Spleen (tissue), 11 donors: Measurements from ENCODE around the gene EEF2K. TPM values are rescaled to one million over a fixed set of nuclear protein-coding genes. Genes with fewer than 3 reads are reported as not detected.
A peak's percentile ranks its signal among the peaks of the same experiment; 100 is the strongest.

Experiments used
- DNase-seq: peaks from one replicate; pipeline ENCODE4 v3.0.0-alpha.2; 2020
- H3K27ac ChIP-seq, 8 donors: fragments of 200-600 bp; sonication (generic) in 7 of 8; 1 replicate in 4 of 8; 2 replicates in 4 of 8; pipeline versions ENCODE4 v1.5.0 to v1.8.0; 2016 to 2021; ENCODE audit warnings: inconsistent platforms in 4 of 8, mild to moderate bottlenecking in 4 of 8, moderate library complexity in 1 of 8
- H3K27me3 ChIP-seq, 7 donors: fragments of 200-600 bp; sonication (generic) in 6 of 7; replicated peaks in 1 of 7; 1 replicate in 4 of 7; 2 replicates in 3 of 7; pipeline versions ENCODE4 v1.5.0 to v1.8.0; 2016 to 2021; ENCODE audit warnings: inconsistent platforms in 3 of 7, mild to moderate bottlenecking in 1 of 7
- H3K36me3 ChIP-seq, 6 donors: fragments of 200-600 bp; sonication (generic) in 5 of 6; 1 replicate in 4 of 6; 2 replicates in 2 of 6; pipeline versions ENCODE4 v1.5.0 to v1.8.0; 2016 to 2021; ENCODE audit warnings: inconsistent platforms in 2 of 6
- H3K4me1 ChIP-seq, 6 donors: fragments of 200-600 bp; sonication (generic) in 5 of 6; 1 replicate in 3 of 6; 2 replicates in 3 of 6; pipeline versions ENCODE4 v1.5.0 to v1.8.0; 2016 to 2021; ENCODE audit warnings: inconsistent platforms in 3 of 6
- H3K4me3 ChIP-seq, 8 donors: fragments of 200-600 bp; sonication (generic) in 7 of 8; 1 replicate in 4 of 8; 2 replicates in 4 of 8; pipeline versions ENCODE4 v1.5.0 to v1.8.0; 2016 to 2021; ENCODE audit warnings: inconsistent platforms in 4 of 8, mild to moderate bottlenecking in 4 of 8, moderate library complexity in 2 of 8
- H3K9me3 ChIP-seq, 8 donors: fragments of 200-600 bp; sonication (generic) in 7 of 8; 1 replicate in 4 of 8; 2 replicates in 4 of 8; pipeline versions ENCODE4 v1.5.0 to v1.8.0; 2016 to 2021; ENCODE audit warnings: inconsistent platforms in 4 of 8
- POLR2A ChIP-seq, 3 donors: fragments of 450-650 bp; IDR thresholded peaks; one replicate each; pipeline ENCODE4 v1.5.1; 2017; ENCODE audit warnings: antibody characterized with exemption in 3 of 3, mild to moderate bottlenecking in 1 of 3
- POLR2AphosphoS5 ChIP-seq, 3 donors: sonication (generic); formaldehyde crosslinking; IDR thresholded peaks; one replicate each; pipeline ENCODE4 v1.5.1; 2017; ENCODE audit warnings: antibody characterized with exemption in 3 of 3
- WGBS, 5 donors: extraction: QIAGEN DNeasy Blood & Tissue Kit in 3 of 5; methylation state at CpG; one replicate each; pipeline versions ENCODE4 v1.1.5 to v1.1.7; 2013 to 2018; 5-methylcytosine and 5-hydroxymethylcytosine counted together
- intact Hi-C: fragments of 100-400 bp; cut with DNase I; formaldehyde crosslinking; loops from one replicate; pipeline ENCODE4 v1.15.0; 2023; ENCODE audit warnings: low total_unique reads
- polyA plus RNA-seq, 3 donors: library from polyadenylated mRNA; stranded (reverse); fragments of 200-250 nt; gene quantifications; one replicate each; pipeline ENCODE4 v1.2.1, GENCODE V29; 2013
- total RNA-seq, 7 donors: library from RNA; depleted of rRNA in 3 of 7; stranded (reverse); fragments of >200 nt in 3 of 7; fragmentation: NEBNext Ultra II Directional in 4 of 7; extraction: Animal tissue kit (Norgen Biotek cat#: 25700) in 4 of 7; gene quantifications; one replicate each; pipeline versions ENCODE4 v1.1.0 to v1.2.1, GENCODE V29; 2016 to 2021
- TF ChIP-seq, protein P1 (sequence below), 11 experiments: fragments of 200-600 bp in 7 of 11; fragments of 450-650 bp in 4 of 11; sonication (generic) in 4 of 11; IDR thresholded peaks in 8 of 11; conservative IDR thresholded peaks in 3 of 11; 1 replicate in 7 of 11; 2 replicates in 4 of 11; pipeline versions ENCODE4 v1.4.0 to v1.8.0; 2016 to 2021; ENCODE audit warnings: antibody characterized with exemption in 11 of 11, inconsistent platforms in 4 of 11, mild to moderate bottlenecking in 1 of 11
- donor health status: healthy with polysubstance abuse.
- donor health status: DM: no; HTN: no; CAD: no; lungs with moderate emphysema.
- donor health status: DM: no; HTN: no; CAD: no.
- donor health status: Bipolar disorder and iron deficiency.
- donor health status: healthy.
- donor health status: DM: no; HTN: no; CAD: no.
- donor health status: DM: yes; HTN: yes; CAD: no.

Gene EEF2K
- total and polyA plus RNA-seq, 10 donors, result 2.4 to 37.7 (median 24.4) TPM

DNA sequence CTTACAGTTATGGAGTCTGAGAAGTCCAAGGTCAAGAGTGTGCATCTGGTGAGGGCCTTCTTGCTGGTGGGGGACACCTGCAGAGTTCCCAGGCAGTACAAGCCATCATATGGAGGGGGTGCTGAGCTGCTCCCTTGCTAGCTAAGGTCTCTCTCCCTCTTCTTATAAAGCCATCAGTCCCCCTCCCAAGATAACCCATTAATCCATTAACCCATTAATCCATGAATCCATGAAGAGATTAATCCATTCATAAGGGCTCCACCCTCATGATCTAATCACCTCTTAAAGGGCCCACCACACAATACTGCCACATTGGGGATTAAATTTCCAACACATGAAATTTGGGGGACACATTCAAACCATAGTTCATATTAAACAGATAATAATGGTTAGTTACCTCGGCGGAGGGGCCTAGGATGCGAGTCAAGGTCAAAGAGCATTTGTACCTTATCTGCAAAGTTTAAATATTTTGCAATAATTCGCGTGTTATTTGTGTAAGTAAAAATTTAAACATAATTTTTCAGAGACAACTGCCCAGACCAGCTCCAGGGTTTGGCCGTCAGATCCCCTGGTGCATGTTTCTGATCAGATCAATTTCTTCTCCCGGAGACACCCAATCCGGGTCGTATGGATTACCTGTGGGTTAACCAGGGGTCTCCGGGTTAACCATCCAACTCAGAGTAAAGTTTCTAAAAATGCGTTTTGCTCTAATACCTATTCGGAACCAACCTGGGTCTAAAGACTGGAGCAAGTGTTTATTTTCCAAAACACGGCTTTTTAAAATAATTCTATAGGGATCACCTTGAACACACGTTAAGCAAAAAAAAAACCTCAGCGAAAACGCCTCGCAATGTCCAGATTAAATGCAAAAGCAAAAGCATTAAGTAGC, 90.4 kb downstream of the EEF2K start:
- peak; percentile 45 for DNase-seq
- peaks cover 12 to 53% (median 40%) of the 10 kb centered on the region in 6 donors for H3K4me1 ChIP-seq
- 4 to 6% (median 4%) methylated on average over 17 of the region's 17 CpGs for WGBS, 5 donors
- TF ChIP-seq POLR2A (IDR thresholded peaks at IDR 0.05) (no peak), POLR2AphosphoS5 (IDR thresholded peaks at IDR 0.05) (no peak)
- TF ChIP-seq, protein P1, sequence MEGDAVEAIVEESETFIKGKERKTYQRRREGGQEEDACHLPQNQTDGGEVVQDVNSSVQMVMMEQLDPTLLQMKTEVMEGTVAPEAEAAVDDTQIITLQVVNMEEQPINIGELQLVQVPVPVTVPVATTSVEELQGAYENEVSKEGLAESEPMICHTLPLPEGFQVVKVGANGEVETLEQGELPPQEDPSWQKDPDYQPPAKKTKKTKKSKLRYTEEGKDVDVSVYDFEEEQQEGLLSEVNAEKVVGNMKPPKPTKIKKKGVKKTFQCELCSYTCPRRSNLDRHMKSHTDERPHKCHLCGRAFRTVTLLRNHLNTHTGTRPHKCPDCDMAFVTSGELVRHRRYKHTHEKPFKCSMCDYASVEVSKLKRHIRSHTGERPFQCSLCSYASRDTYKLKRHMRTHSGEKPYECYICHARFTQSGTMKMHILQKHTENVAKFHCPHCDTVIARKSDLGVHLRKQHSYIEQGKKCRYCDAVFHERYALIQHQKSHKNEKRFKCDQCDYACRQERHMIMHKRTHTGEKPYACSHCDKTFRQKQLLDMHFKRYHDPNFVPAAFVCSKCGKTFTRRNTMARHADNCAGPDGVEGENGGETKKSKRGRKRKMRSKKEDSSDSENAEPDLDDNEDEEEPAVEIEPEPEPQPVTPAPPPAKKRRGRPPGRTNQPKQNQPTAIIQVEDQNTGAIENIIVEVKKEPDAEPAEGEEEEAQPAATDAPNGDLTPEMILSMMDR (IDR thresholded peaks at IDR 0.05 in 8 of 11, conservative IDR thresholded peaks at IDR 0.05 in 3 of 11), result no peak
- peaks cover 0 to 4% (median 0%) of the 10 kb centered on the region in 6 donors for H3K36me3 ChIP-seq
- peak overlapping the region in 6 of 8 donors; percentile 89 to 93 (median 92) for H3K27ac ChIP-seq
- intact Hi-C loops, result loop anchor here (5.0 kb wide), 1 partner anchor 89 kb away; the partner anchor contains the start of gene EEF2K
- H3K4me3 ChIP-seq, result peak overlapping the region; percentile 50 to 98 (median 93)
- no peaks in the 10 kb centered on the region for H3K27me3 ChIP-seq
- H3K9me3 ChIP-seq, result no peaks in the 10 kb centered on the region

DNA sequence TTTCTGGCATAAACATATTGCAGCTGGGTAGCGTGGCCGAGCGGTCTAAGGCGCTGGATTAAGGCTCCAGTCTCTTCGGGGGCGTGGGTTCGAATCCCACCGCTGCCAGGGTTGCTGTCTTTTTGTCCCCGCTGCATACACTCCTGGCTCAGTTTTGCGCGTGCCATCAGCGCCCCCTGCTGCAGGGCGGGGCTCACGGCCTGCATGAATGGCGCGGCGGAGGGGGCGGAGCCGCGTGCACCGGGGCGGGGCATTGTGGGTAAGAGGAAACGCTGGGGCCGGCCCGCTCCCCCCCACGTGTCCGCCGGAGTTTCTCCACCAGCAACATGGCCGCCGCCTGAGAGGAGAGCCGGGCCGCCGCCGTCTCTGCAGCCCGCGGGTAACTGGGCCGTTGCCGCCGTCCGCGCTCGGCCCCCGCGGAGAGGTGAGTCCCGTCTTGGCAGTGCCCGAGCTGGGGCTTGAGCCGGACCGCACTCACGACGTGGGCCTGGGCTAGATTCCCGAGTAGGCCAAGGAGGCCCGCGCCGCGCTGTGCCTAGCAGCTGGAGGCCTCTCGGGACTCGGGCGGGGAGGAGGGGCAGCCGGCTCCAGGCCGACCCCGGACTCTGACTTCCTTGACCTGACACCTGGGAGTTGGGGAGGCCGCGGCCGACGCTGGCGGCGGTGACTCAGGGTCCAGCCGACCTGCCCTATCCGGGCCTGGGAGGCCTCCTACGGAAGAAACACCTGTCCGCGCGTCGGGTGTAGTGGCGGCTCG, 91.2 kb downstream of the EEF2K start, which contains the start of gene POLR3E:
Gene POLR3E (plus strand): TSS at position 296 of the 757 bp plus-strand sequence. CDS start 5,560 bp downstream, outside the sequence.
- peak within 1 kb of the TSS; percentile 78 to 93 (median 90) for H3K27ac ChIP-seq
- intact Hi-C loops, result loop anchor here (5.0 kb wide), 1 partner anchor 90 kb away; the partner anchor contains the start of gene EEF2K
- DNase-seq, result peak; percentile 100
- WGBS, 5 donors, result 0 to 1% (median 0%) methylated on average over 50 to 76 of the region's 76 CpGs
- TF ChIP-seq POLR2AphosphoS5 (IDR thresholded peaks at IDR 0.05) (peak; percentile 79 to 91 (median 87)), POLR2A (IDR thresholded peaks at IDR 0.05) (peak in 1 of 3 donors; percentile 44)
- TF ChIP-seq, protein P1 (IDR thresholded peaks at IDR 0.05 in 8 of 11, conservative IDR thresholded peaks at IDR 0.05 in 3 of 11), result peak; percentile 97 to 100 (median 99)
- H3K36me3 ChIP-seq, result peaks cover 0 to 13% (median 4%) of the 10 kb centered on the region in 6 donors
- peaks cover 12 to 54% (median 40%) of the 10 kb centered on the region in 6 donors for H3K4me1 ChIP-seq
- H3K9me3 ChIP-seq, result no peaks in the 10 kb centered on the region
- H3K4me3 ChIP-seq, result peak within 1 kb of the TSS; percentile 68 to 98 (median 93)
- H3K27me3 ChIP-seq, result no peaks in the 10 kb centered on the region

DNA sequence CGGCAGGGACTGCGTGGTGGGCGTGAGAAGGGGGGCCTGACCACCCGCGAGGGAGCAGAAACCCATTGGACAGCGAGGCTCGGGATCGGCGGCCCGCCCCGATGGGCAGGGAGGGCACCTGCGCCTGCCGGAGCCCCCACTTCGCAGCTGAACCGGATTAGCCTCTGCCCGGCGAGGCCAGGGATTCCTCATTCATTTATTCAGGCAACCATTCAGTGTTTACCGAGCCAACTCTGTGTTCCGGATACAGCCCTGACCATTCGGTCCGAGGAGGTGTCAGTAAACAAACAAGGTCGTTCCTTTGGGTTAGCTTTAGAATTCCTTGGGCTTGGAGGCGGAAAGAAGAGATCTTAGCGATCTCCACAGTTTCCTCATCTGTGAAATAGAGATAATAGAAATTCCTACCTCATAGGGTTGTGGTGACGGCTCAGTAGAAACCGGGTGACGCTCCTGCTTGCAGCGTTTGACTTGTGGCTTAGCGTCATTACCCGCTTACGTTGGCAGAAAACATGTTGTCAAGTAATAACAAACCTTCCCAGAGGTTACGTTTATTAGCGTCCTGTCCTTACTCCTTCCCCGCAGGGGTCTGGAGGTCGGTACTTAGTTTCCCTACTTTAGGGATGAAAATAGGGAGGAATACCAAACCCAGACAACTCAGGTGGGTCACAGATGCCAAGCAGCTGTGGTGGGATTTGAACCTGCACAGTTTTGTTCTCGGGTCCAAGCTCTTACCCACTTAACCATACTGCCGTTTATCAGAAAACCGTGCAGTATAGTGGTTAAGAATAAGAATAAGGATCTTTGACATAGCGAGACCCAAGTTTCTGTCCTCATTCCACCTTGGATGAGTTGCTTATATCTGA, 92.0 kb downstream of the EEF2K start:
- Histone ChIP-seq H3K4me1 (peaks cover 12 to 54% (median 40%) of the 10 kb centered on the region in 6 donors), H3K27ac (peak overlapping the region; percentile 78 to 93 (median 90)), H3K27me3 (no peaks in the 10 kb centered on the region), H3K4me3 (peak overlapping the region; percentile 68 to 98 (median 93)), H3K9me3 (no peaks in the 10 kb centered on the region), H3K36me3 (peaks cover 0 to 21% (median 12%) of the 10 kb centered on the region in 6 donors)
- intact Hi-C loops, result loop anchor here (5.0 kb wide), 1 partner anchor 91 kb away; the partner anchor contains the start of gene EEF2K
- DNase-seq, result peak; percentile 78
- 0 to 1% (median 1%) methylated on average over 26 to 39 of the region's 39 CpGs for WGBS, 5 donors
- TF ChIP-seq POLR2AphosphoS5 (IDR thresholded peaks at IDR 0.05), result peak in 1 of 3 donors; percentile 66
- no peak for TF ChIP-seq POLR2A (IDR thresholded peaks at IDR 0.05)
